Astrocyte of the hippocampus (primary cell): ENCODE data around the gene CEP55.

ENCODE experiments used
- DNase-seq: peaks from one replicate; pipeline ENCODE4 v3.0.0; 2011; ENCODE audit warnings: low read depth, low spot score

CEP55 gene

DNA sequence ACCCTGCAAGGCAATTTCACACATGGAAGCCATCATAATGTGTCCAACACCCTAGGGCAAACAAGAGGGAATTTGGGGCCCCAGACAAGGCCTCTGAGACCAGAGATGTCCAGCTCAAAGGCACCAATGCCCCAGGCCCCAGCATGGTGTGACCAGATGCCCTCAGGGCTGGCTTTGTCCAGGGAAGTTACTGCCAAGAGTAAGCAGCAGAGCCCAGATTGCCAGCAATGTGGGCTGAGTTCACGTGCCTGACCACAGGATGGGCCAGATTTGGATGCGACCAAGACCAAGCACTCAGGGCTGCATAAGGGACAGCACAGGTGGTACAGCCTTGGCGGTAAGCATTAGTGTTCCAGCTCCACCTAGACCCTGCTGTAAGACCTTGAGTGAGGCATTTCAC, 27.0 kb upstream of the CEP55 start:
- no peak for DNase-seq

DNA sequence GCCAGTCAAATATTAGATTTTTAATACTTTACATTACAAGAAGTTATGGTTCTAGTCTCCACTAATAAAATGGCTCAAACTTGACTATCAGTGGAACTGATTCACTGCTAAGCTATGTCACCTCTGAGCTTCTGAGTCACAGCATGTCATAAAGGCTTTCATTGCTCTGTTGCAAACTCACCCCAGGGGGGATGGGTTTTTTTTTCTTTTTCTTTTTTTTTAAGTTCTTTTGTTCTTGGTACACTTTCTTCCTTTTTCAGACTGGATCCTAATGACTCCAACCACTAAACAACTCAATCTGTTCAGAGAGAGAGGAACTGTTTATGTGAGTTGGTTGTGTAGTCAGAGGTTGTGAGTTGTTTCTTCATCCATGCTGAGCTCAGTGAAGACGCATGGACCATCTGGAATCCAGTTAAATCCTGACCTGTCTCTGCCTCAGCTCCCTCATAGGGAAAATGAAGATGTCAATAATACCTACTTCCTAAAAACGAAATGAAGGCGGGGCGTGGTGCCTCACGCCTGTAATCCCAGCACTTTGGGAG, 25.2 kb upstream of the CEP55 start:
- DNase-seq: peak; percentile 91

DNA sequence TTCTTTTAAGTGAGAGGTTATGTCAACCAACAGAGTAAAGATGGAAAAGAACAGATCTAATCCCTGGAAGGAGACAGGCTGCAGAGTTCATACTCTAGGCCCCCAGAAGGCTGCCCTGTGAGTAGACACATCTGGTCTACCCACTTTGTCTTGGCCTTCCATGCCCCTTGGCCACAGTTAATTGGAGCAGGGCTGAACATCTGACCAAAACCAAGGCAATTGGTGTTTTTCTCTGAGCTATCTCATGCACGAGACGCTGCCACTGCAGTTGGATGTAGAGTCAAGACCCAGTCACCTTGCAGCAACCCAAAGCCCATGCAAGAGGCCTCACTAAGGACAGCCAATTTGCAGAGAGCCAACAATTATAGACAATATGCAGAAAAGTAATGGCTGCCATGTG, 23.3 kb upstream of the CEP55 start:
- DNase-seq: no peak

DNA sequence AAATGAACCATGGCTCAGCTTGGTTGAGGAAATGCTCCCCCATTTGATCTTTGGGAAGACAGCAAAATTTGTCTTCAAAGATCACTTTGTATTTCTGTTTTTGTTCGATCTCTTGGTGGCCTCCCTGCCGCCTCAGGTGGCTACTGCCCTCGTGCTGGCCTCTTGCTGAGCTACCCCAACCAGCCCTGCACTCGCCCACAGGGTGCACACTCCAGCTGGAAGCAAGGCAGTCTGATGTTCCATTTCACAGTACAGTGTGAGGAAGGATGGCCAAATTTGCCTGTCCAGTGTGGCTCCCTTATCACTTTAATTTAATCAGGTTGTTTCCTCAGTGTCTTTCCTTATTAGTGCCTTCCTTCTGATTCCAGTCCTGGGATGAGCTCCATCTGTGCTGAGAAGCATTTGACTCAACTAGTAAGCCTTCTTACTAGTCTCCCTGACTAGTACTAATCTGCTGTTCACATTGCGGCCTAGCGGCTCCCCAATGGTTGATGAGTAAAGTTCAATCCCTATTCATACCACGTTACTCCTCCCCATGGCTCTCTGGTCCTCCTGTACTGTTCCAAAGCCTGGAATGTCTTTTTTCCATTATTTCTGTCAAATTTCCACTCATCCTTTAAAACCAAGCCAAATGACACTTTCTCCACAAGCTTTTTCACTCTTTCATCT, 22.5 kb upstream of the CEP55 start:
- DNase-seq: peak; percentile 29

DNA sequence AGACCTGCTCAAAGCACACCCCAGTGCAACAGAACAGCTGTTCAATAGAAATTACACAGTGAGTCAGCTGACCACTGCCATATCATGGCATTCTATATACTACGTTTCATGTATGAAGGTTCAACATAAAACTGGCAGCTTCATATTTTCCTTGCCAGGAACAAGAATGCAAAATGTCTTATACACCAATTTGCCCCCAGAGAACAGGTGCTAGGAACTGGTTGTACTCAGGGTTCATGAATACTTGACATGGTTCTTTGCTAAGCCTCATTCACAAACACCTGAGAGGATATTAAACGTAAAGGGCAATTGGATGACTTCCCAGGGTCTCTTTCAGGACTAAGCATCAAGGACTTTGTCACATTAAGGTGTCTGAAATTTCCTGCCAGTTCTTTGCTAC, 21.2 kb upstream of the CEP55 start:
- DNase-seq: no peak

DNA sequence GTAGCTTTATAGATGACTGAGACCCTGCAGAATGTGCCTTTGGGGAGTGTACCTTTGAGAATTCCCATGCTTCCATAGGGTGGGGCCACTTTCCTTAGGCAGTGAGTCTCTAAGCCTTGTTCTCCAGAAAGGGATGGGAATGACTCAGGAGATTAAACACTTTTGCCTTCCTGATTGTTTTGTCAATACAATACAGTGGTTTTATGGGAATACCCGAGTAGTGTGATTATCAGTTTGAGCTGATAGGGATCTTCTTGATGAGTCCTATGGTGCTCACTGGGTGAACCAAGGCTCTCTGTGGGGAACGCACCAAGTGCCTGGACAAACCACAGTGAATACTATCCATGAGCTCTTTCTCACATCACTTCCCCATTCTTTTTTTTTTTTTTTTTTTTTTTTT, 20.5 kb upstream of the CEP55 start:
- peak; percentile 60 for DNase-seq

DNA sequence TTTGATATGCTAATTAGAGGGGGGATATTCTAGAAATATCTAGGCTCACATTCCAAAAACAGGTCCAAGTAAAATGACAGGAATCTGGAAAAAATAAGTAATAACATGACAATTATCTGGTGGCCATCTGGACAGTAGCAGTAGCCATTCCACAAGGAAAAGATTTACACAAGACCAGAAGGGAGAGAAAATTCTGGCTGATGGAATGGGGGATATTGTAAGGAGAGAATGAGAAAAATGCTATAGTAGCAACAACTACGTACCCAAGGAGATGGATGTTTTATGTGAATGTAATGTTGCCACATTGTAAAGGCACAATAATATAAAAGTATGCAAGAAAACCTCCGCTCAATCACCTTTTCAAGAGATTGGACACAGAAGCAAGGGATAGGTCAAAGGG, 19.7 kb upstream of the CEP55 start:
- no peak for DNase-seq

DNA sequence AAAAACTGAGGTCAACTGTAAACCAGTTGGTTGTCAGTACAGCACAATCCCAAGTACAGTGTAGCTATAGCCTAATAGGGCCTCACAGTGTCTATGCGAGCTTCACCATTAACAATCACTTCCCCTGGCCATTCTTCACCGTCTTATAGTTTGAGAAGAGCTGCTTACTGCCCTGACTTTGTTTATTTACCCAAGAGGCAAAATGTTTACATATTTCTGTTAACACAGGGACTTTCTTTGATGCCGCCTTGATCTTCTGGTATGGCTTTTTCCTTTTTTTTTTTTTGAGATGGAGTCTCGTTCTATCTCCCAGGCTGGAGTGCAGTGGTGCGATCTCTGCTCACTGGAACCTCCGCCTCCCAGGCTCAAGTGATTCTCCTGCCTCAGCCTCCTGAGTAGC, 17.5 kb upstream of the CEP55 start:
- DNase-seq: no peak

DNA sequence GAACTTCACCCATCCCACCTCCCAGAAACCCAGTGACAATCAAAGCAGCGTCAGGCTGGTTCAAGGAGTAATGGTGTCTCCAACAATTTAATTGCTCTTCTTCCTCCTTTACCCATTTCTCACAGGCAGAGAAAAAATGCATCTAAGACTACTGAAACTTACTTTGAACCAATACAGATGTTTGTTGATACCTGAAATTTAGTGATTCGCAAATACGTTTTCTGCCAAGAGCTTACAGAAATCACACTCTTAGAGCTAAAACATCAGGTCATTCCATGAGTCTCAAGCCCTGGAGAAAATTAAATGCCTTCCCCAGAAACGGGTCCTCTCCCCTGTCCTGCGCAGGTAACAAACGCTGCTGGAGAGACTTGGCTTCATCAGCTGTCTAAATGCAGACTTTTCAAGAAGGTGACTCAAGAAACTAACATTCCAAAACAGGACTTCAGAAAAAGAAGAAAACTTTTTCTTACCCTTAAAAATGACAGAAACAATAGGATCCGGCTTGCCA, 14.7 kb upstream of the CEP55 start:
- peak; percentile 53 for DNase-seq

DNA sequence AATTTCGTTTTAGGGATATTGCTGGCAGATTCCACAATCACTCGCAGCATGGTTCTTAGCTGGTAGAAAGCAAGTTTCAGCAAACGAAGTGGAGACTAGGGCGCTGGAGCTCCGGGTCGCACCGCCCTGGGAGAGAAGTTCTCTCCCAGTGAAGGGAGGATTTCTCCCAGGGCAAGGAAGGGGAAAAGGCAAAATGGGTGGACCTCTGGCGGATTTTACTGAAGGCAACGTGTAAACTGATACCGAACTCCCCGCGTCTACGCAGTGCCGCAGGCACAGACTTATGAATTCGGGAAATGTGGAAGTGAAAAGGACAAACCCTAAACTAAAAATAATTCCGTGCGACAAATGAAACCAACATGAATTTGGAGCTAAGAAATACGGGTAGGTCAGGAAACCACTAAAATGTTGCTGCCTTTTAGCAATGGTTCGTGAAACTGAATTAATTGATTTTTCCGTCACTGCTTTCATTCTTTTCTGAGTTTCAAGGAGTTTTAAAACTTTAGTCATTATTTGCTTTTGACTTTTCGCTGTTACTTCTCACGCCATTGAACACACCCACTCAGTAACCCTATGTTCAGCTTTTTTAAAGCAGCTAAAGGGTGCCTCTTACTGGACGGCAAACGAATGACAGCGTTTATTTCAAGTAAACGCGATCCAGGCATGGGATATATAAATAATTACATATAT, 14.1 kb upstream of the CEP55 start, which contains the start of gene MYOF:
TSS of gene MYOF (minus strand) at position 190 of the 690 bp plus-strand sequence. CDS start at position 50, 140 bp downstream.
- DNase-seq: peak; percentile 92

DNA sequence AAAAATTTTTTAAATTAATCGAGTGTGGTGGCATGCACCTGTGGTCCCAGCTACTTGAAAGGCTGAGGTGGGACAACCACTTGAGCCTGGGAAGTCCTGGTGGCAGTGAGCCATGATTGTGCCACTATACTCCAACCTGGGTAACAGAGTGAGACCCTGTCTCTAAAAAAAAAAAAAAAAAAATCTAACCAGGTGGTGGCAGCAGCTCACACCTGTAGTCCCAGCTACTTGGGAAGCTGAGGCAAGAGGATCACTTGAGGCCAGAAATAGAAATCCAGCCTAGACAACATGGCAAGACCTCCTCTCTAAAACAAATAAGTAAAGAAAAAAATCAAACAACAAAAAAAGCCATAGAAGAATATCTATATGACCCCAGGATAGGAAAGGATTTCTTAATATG, 10.7 kb upstream of the CEP55 start:
- no peak for DNase-seq

DNA sequence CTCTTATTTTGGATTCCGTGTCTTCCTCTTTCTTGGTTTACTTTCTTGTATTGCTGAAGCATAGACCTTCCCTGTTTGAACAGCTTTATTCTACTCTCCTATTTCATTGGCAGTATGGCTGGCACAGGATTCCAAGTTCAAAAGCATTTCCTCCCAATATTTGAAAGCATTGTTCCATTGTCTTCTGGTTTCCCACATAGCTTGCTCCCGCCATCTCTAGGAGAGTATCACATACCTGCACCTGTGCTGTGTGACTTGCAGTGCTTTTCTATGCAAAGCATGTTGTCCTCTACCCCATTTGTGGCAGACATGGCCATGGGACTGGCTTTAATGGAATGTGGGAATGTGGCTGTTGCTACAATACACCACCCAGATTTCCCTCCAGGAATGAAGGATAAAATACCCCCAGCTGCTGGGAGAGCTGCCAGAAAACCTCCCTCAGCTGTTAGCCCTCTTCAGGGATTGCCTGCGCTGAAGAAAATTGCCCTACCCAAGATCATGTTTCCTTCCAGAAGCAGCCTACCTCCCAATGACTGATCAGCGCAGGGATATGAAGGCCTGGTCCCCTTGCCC, 7.4 kb upstream of the CEP55 start:
- DNase-seq: peak; percentile 80

DNA sequence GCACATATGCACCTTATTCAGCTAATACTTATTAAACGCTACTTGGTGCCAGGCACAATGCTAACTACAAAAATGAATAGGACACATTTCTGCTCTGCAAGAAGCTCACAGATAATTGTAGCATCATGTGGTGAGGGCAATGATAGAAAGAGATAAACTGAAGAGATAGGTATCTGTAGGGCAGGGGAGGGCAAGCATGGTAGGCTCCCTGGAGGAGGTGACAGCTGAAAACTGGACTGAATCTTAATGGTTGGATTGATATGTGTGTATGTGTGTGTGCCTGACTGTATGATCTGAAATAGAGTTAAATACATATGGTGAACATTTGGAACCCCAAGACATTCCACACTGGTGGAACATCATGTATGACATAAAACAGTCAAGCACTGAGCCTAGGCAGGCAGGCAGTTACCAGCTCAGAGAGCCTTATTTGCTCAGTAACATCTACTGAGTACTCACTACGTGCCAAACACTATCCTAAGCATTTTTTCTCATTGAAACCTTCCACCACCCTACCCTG, 4.8 kb upstream of the CEP55 start:
- no peak for DNase-seq

DNA sequence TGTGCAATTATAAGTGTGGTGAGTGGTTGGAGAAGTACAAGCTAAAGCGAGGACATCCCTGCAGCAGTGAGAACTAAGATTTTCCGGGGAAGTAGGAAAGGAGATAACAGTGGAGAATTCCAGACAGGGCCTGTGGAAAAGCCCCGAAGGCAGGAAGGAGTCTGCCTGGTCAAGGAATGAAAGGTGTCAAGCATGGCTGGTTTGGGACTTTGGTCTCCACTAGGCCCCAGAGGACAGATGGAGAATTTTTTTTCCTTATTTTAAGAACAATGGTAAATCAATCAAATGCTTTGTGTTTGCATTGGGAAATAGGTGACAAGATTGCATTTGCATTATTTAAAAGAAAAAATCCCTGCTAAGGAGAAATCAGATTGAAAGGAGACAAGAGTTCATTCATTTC, 3.2 kb upstream of the CEP55 start:
- DNase-seq: no peak

DNA sequence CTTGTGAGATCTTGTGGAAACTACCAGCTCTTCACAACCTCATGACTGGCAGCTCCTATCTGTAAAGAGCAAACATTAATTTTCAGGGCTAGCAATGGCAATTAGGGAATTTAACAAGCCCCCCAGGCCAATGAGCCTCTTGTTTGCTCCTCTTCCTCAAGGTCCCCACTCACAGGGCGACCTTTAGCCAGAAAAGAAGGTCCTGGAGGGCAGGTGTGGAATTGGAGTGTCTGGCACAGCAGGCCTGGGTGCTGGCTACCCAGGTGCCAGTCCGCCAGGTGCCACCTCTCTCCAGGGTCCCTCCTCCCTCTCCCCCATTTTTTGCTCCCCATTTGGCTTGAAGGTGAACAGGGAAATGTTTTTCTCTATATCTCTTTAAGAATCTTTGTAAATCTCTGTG, 1.9 kb upstream of the CEP55 start:
- no peak for DNase-seq

DNA sequence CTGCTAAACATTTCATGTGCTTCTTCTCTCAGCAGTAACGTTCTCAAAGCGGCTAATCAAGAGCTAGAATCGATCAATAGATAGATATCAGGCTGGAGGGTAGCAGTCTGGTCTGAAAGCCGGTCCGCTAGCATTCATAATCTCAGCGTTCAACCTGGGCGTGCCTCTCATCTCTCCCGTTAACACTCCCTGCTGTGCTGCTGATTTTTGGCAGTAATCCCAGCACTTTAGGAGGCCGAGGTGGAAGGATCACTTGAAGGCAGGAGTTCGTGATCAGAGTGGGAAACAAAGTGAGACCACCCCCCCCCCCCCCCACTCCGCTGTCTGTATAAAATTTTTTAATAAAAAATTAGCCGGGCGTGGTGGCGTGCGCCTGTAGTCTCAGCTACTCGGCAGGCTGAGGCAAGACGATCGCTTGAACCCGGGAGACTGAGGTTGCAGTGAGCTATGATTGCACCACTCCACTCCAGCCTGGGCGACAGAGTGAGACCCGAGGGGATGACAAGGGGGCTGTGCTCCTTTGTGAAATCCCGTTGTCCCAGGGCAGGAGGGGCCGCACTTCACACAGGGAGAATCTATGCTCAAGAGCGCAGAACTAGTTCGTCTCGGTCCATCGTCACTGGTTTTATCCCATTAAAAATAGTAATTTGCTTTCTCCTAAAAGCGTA, 624 bp upstream of the CEP55 start:
- peak; percentile 55 for DNase-seq

DNA sequence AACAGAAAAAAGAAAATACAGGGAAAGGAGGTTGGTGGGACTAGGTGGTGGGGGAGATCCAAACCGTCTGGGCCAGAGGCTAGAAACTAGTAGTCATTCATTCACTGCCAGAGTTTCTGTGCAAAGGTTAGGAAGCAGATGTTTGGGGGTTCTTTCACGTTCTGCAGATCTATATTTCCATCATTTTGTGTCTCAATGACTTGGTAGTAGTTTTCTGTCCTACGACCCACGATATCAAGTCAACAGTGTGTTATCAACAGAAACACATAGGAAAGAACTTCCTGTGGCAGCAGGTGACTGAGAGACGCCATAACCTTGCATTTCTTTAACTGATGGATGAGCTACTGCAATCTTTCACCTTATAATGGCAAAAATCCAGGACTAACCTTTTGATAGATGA, 1.8 kb downstream of the CEP55 start:
- no peak for DNase-seq

DNA sequence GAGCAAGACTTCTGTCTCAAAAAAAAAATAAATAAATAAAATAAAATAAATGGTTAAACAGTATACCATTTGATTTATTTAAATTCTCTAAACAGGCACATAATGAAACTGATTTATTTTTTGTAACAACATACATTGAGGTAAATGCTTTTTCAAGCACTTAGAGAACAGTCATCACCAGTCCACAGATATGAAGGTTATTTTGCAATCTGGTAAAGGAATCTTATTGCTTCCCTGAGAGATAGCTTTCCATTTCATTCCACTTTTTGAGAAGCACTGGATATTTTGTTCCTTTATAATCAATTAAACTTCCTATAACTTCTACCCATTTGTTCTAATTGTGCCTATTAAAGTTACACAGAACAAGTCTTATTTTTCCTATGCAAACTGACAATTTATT, 5.2 kb downstream of the CEP55 start:
- no peak for DNase-seq

DNA sequence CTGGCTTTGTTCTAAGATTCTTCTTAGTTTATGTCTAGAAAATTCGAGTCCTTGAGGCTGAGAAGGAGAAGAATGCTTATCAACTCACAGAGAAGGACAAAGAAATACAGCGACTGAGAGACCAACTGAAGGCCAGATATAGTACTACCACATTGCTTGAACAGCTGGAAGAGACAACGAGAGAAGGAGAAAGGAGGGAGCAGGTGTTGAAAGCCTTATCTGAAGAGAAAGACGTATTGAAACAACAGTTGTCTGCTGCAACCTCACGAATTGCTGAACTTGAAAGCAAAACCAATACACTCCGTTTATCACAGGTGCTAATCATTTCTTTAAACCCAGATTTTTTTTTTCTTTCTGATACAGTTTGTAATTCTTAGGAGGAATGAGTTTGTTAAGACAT, 6.7 kb downstream of the CEP55 start:
- DNase-seq: no peak

DNA sequence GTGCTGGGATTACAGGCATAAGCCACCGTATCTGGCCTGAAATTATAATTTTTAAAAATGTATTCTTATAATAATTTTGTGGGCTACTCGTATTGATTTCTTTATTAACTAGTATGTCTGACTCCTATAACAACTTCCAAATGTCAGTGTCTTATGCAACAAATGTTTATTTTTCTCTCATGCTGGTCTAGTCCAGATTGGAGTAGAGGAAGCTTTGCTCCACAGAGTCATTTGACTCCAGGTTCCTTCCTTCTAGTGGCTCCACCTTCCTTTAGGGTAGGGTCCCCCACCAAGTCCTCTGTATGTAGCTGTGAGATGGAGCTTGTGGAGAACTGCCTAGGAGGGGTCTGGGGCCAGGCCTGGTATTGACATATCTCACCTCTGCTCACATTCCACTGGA, 8.7 kb downstream of the CEP55 start:
- DNase-seq: no peak

DNA sequence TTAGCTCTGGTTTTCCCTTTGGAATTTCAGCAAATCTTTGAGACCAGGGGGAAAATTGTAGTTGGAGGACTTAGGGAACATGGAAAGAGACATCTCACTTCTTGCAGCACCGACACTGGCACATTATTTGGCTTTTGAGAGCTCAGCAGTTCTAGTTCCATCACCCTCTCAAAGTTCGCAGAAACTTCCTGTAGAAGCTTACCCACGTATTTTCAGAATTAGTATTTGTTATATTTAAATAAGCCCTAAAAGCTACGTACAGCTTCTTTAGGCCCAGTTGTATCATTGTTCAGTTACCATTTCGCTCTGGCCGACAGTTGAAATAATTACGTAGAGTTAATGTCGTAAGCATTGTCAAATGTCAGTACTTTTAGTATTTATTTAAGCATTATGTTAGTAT, 13.4 kb downstream of the CEP55 start:
- no peak for DNase-seq

DNA sequence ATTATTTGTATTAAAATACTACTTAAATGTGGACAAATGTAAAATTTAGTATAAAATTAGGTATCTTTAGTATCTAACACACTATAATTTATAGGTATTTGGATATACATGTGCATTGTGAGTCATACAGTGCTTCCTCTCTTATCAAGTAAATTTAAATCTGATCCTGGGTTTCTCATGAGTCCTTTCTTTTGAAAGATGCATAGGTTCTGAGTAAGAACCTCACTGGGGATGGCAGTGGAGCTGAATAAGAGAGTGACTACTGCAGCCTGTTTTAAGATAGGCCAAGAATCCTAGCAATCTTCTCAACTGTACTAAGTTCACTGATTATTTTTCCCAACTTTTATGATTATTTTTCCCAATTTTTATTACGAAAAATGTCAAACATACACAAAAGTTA, 16.2 kb downstream of the CEP55 start:
- DNase-seq: peak; percentile 29
